ENCODE measurements around the gene SLC22A17.

SLC22A17 gene

DNA sequence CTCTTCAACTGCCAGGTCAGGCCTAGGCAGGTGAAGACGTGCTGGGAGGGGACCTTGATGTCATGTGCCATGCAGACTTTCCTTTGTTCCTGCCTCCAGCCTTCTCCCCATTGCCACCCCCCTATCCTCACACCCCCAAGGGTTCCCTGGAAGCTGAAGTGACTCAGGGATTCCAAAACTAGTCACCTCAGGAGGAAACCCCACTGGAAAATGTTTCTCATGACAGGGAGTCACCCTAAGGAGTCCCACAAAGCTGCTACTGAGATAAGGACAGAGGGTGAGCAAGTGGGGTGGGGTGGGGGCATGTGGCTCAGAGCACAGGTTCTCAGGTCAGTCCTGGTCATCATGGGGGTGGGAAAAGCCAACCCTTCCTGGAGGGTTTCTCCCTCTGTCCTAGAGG, 17.5 kb upstream of the SLC22A17 start:
- DNase-seq (ENCODE audit: extremely low read depth, low read depth) = no peak
- no peak overlapping the region for H3K4me3 ChIP-seq (replicated peaks; ENCODE audit: low read depth, low read length)
- TF ChIP-seq, protein P1, sequence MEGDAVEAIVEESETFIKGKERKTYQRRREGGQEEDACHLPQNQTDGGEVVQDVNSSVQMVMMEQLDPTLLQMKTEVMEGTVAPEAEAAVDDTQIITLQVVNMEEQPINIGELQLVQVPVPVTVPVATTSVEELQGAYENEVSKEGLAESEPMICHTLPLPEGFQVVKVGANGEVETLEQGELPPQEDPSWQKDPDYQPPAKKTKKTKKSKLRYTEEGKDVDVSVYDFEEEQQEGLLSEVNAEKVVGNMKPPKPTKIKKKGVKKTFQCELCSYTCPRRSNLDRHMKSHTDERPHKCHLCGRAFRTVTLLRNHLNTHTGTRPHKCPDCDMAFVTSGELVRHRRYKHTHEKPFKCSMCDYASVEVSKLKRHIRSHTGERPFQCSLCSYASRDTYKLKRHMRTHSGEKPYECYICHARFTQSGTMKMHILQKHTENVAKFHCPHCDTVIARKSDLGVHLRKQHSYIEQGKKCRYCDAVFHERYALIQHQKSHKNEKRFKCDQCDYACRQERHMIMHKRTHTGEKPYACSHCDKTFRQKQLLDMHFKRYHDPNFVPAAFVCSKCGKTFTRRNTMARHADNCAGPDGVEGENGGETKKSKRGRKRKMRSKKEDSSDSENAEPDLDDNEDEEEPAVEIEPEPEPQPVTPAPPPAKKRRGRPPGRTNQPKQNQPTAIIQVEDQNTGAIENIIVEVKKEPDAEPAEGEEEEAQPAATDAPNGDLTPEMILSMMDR (IDR thresholded peaks at IDR 0.05; ENCODE audit: low read depth, low read length, missing control alignments) = no peak

DNA sequence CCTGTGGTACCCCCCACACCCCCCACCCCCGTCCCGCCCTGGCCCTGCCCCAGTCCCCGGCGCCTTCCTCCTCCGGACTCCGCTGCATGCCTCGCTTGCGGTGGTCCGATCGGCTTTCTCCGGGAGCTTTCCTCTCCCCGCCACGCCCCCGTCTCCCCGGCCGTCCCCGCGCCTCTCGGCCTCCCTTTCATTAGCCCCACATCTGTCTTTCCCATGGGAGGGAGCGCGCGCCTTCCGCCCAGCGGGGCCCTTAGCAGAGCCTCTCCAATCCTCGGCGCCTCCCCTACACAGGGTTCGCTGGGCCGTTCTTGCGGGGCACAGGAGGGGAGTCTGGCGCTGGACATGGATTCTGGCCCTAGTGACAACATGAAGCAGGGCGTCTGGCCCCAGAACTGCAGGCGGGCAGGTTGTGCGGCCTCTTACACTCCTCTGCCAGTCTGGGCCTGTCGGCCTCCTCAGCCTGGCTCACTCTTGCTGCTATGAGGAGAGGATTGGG, 13.8 kb upstream of the SLC22A17 start:
- TF ChIP-seq, protein P1 (IDR thresholded peaks at IDR 0.05; ENCODE audit: low read depth, low read length, missing control alignments) = no peak
- no peak for DNase-seq (ENCODE audit: extremely low read depth, low read depth)
- peak overlapping the region; percentile 53 for H3K4me3 ChIP-seq (replicated peaks; ENCODE audit: low read depth, low read length)

DNA sequence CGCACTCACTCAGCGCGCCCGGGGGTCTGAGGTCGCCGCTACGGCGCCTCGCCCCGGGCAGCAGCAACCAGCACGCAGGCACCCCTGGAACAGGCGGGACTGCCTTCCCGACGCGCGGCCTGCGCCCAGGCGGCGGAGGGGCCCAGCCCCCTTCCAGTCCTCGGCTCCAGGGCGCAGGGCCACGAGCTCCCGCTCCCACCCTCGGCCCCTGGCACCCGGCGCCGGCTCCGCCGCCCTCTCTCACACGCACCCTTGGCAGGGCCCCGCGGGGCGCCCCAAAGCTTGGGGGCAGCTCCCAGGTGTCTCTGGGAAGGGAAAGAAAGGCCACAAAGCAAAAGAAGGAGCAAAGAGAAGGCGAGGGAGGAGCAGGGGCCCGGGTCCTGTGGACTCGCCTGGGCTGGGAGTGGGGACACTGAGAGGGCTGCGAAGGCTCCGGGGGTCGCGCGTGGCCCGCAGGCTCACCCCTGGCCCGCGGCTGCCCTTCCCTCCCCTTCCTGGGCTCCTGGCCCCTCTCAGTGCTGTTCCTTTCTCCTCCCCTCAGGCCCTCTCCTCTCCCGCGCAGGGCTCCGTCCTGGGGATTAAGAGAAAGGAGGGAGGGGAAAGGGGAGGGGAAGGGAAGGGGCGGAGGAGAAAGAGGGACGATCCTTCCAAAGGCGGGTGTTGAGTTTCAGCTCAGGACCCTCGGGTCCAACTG, 13.2 kb upstream of the SLC22A17 start:
- peak; percentile 38 for DNase-seq (ENCODE audit: extremely low read depth, low read depth)
- peak overlapping the region; percentile 53 for H3K4me3 ChIP-seq (replicated peaks; ENCODE audit: low read depth, low read length)
- TF ChIP-seq, protein P1 (IDR thresholded peaks at IDR 0.05; ENCODE audit: low read depth, low read length, missing control alignments) = no peak

DNA sequence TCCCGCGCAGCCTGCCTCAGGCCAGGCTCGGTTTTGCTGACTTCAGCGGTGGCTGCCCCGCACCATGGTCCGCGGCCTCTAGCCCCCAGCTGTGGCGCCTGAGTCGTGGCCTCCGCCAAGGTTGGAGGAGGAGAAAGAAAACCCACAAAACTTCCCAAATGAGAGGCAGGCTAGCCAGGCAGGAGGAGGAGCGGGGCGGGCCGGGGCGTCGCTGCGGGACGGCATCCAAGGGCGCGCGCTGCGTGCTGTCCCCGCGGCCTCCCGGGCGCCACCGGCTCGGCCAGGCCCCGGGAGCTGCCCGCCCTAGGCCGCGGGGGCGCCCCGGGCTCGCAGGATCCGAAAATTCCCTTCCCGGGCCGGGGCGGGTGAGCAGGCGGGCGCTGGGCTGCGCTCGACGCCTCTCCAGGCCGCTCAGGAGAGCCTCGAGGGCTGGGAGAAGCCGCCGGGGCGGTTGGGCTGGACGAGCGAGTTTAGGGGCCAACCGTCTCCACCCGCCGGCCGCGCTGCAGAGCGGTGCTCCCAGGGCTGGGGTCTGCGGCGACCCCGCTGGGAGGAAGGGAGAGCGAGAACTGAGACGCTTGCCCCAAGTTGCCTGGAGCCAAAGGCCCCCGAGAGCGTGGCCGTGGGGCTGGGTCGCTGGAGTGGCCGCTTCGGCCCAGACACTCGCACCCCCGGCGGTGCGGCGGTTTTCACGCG, 12.5 kb upstream of the SLC22A17 start, which contains the start of gene EFS:
EFS (minus strand) TSS at position 137 of the 696 bp plus-strand sequence. CDS start 147 bp downstream, outside the sequence.
- DNase-seq (ENCODE audit: extremely low read depth, low read depth) = no peak
- peak within 1 kb of the TSS; percentile 53 for H3K4me3 ChIP-seq (replicated peaks; ENCODE audit: low read depth, low read length)
- TF ChIP-seq, protein P1 (IDR thresholded peaks at IDR 0.05; ENCODE audit: low read depth, low read length, missing control alignments) = no peak

DNA sequence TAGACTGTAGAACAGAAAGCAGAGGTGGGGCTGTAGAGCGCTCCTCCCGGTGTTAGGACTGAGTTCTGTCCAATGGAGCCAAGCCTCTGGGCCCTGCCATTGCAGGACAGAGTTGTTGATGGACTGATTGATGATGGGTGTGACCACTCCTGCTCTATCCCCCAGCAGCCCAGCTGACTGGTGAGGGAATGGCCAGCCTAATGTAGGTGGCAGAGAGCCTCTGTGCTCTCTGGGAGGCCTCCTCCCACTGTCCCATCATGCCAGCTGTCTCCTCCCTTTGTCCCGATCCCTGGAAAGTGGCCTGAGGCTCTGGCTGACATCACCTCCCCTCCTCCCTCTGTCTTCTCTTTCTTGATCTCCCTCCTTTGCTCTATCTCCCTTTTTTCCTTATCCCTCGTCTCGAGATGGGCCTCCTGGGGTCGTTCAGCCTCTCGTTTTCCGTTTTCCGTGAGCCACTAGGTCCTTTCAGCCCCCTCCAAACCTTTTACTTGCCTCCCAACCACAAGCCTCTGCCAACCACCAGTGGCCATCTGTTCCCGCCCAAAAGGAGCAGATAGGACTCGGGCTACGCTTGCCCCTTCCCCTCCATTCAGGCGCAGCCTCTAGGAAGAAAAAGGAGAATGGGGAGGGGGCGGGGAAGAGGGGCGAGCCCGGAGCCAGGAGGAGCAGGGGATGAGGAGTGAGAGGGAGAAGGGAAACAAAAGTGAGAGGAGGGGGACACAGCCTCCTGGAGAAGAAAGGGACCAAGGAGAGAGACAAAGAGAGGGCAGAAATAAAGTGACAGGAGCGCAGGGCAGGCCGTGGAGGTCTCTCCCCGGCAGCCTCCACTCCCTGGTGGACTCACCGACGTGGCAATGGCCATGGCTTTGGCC, 11.7 kb upstream of the SLC22A17 start:
- TF ChIP-seq, protein P1 (IDR thresholded peaks at IDR 0.05; ENCODE audit: low read depth, low read length, missing control alignments) = no peak
- H3K4me3 ChIP-seq (replicated peaks; ENCODE audit: low read depth, low read length) = peak overlapping the region; percentile 53
- DNase-seq (ENCODE audit: extremely low read depth, low read depth) = no peak

DNA sequence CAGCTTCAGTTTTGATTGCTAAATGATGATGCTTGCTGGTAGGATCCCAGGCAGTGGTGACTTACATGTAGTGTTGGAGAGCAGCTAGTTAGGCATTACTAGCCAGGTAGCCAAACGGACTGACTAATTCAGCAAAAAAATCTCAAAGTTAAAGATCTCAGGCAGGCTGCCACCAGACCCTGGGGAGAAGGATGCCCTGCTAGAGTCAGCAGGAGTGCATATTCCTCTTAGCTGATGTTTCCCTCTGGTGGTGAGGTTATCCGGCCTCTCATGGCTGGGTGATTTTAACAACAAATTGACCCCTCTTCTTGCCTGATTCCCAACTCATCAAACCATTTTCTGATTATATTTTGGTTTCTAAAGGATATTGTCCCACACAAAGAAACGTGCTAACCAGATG, 9.5 kb upstream of the SLC22A17 start:
- H3K4me3 ChIP-seq (replicated peaks; ENCODE audit: low read depth, low read length) = no peak overlapping the region
- no peak for DNase-seq (ENCODE audit: extremely low read depth, low read depth)
- TF ChIP-seq, protein P1 (IDR thresholded peaks at IDR 0.05; ENCODE audit: low read depth, low read length, missing control alignments) = no peak
